ENCODE measurements around the gene TIPRL.

TIPRL gene

GRCh38 chr1:168243636-168244212 lies 65.0 kb downstream of the TIPRL start:
- no peak for DNase-seq (ENCODE audit: low read depth)
- no peak overlapping the region for H3K4me3 ChIP-seq (ENCODE audit: low read depth, low read length)
- TF ChIP-seq CTCF (IDR thresholded peaks at IDR 0.05; ENCODE audit: control insufficient read depth, extremely low read depth, insufficient read depth): no peak

- H3K4me3 ChIP-seq (ENCODE audit: low read depth, low read length): no peak overlapping the region
- TF ChIP-seq CTCF (IDR thresholded peaks at IDR 0.05; ENCODE audit: control insufficient read depth, extremely low read depth, insufficient read depth): no peak
- DNase-seq (ENCODE audit: low read depth): no peak
Observed at GRCh38 chr1:168245042-168245441, 66.3 kb downstream of the TIPRL start.

GRCh38 chr1:168246506-168246905 lies 67.7 kb downstream of the TIPRL start:
- TF ChIP-seq CTCF (IDR thresholded peaks at IDR 0.05; ENCODE audit: control insufficient read depth, extremely low read depth, insufficient read depth): no peak
- no peak for DNase-seq (ENCODE audit: low read depth)
- no peak overlapping the region for H3K4me3 ChIP-seq (ENCODE audit: low read depth, low read length)

Measured in LNCaP clone FGC (cell line).